T47D (cell line): Measurements from ENCODE around the gene ROBO3.

Experiments used
- DNase-seq, 2 experiments: peaks; one replicate each; pipeline versions ENCODE4 v3.0.0 to v3.0.0-alpha.2; 2011 to 2012; ENCODE audit warnings: low read depth in 1 of 2, low spot score in 1 of 2
- JUND ChIP-seq: IDR thresholded peaks from 2 replicates; pipeline ENCODE4 v1.6.1; 2012; ENCODE audit warnings: low read depth
- in situ Hi-C: cut with HindIII; loops from 2 replicates; pipeline ENCODE4 v1.10.0; 2016; ENCODE audit warnings: low sequenced_read_pairs, low pct_unique_long_range_greater_than_20kb

Gene ROBO3

DNA sequence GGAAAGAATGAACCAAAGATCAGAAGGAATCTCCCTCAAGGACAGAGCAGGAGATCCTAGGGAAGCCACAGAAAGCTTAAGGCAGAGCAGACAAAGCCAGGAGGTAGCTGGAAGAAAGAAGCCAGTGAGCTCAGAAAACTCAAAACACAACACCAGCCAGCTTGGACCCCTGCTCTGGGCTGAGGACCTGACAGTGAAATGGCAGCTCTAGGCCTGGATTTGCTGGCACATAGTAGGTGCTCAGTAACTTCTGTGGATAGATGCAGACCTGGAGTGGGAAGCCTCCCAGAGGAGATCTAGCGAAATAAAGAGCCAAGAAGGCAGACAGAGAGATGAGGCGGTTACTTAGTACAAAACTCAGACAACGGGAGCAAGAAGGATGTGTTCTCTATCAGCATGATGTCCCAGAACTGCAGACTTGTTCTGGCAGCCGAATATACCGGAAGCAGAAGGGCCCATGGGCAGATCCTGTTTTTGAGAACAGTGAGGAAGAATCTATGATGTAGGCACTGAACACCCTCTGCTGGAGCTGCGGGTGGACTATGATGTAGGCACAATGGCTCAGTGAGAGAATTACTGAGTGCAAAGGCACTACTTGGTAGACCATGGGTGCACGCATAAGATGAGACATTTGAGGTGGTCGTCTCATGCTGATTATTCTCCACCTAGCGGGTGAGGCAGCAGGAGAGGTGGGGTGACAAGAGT, 27.7 kb downstream of the ROBO3 start:
- DNase-seq, result no peak
- TF ChIP-seq JUND, result no peak
- in situ Hi-C loops, result no loop called here

DNA sequence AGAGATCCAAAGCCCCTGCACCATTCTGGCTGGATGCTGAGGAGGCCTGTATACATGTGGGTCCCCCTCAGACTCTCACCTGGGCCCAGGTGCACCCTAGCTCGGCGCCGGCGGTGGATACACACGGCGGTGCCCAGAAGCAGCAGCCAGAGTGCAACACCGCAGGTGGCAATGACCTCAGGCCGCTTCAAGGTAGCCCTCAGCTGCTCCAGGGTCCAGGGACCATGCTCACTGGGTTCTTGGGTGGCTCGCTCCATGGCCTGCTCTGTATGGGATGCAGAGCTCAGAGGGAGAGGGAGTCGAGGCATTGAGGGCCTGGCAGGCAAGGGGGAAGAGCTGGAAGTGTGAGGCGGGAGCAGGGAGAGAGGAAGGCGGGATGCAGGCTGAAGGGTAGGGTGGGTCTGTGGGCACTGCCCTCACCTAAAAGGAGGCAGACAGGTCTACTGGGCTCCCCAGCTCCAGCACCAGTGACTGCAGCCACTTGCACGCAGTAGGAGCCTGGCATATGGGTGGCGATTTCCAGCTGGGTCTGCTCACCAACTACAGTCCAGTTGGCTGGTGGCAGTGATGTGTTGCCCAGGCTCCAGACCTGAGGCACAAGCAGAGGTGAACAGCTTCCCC, 28.7 kb downstream of the ROBO3 start:
- in situ Hi-C loops, result no loop called here
- TF ChIP-seq JUND, result no peak
- DNase-seq, result no peak

DNA sequence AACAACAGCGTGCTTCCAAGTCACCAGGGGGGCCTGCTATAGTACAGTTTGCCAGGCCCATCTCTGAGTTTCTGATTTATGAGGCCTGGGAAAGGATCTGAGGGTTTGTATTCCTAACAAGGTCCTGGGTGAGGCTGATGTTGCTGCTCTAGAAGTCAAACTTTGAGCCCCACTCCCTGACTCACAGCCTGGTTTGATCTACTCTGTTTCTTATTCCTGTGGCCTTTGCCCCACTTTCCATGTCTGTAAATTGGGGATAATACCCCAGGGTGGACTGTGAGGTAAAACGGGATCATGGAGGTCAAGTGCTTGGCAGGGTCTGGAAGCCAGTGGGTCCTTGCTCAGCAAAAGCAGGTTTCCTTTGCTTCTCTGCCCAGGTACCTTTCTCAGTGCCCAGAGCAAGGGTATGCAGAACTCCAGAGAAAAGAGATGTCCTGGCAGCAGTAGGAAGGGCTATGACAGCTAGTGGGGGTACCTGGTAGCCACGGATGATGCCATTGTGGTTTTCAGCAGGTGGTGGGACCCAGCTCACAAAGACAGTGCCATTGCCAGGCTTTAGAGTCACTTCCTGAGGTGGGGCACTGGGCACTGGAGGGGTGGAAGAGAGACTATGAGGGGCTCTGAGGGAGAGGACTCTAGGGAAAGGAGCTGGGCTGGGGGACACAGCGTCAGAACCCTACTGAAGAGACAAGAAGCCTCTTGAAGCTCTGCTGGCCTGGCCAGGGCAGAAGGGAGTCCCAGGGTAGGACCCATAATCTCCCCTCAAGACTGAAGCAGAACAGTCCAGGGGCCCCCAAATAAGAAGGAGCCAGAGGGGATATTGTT, 29.6 kb downstream of the ROBO3 start:
- no peak for TF ChIP-seq JUND
- in situ Hi-C loops, result no loop called here
- DNase-seq, result no peak

DNA sequence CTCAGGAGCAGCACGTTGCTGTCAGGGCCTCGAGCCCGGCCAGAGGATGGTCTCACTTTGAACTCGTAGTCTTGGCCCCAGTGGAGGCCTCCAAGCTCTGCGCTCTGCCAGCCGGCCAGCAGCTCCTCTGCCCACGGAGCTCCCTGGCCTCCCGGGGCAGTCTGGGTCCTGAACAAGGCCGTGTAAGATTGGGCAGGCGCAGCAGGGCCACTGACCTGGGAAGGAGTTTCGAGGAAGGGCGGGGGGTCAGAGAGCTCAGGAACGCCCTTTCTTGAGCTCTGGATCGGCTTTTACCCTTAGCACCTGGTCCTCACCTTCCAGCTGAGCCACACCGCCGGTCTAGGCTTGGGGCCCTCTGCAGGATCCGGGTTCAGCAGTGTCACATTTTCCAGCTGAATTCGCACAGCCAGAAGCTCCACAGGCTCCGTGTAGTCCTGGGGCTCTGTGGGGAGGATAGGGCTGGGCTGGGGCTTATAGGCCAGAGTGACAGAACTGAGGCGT, 30.3 kb downstream of the ROBO3 start:
- no peak for DNase-seq
- in situ Hi-C loops, result no loop called here
- no peak for TF ChIP-seq JUND

DNA sequence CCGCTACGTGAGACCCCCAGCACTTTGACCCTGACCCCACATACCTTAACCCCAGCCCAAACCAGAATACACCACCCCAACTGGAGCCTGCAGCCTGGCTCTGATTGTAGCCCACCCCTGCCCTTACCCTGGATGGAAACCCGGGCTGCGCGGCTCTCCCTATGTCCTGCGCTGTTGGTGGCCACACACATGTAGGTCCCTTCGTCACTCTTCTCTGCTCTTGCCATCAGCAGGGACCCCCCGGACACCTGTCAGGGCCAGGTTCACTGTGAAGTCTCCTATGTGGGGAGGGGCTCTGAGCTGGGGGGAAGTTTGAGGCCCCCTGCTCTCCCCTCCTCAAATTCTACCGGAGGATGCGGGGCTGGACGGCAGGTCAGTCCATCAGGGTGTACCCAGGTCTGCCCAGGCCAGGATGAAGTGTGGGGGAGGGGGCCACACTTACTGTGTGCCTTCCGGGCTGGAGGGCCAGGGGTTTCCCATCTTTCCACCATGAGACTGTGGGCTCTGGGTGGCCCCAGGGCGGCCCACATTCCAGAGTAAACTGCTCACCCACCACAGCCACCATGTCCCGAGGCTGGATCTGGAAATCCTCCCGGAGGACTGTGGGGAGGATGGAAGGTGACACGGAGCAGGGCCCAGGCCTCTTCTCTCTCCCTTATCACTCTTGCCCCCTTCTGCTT, 31.0 kb downstream of the ROBO3 start:
- in situ Hi-C loops, result no loop called here
- TF ChIP-seq JUND, result no peak
- DNase-seq, result no peak

DNA sequence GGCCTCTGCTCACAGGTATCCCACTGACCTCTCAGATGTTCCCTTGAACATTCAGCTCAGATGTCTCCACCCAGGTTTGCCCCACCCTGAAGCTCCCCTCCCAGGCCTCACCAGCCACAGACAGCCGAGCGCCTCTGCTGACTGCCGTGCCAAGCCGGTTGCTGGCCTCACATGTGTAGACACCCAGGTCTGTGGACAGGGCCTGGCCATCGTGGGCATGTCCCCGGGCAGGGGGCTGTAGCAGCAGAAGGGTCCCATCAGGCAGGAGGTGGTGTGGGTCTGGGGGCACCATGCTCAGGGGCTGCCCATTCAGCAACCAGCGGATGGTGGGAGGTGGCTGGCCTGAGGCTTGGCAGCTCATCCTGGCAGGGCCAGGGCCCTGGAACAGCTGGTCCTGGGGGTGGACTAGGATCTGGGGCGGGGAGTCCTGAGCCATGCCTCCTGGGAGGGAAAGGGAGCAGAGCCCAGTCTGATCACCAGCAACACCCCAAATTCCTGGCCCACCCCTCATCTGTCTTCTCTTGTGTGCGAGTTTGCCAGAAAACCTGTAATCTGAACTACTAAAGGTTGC, 31.7 kb downstream of the ROBO3 start:
- in situ Hi-C loops, result no loop called here
- DNase-seq, result no peak
- TF ChIP-seq JUND, result no peak

DNA sequence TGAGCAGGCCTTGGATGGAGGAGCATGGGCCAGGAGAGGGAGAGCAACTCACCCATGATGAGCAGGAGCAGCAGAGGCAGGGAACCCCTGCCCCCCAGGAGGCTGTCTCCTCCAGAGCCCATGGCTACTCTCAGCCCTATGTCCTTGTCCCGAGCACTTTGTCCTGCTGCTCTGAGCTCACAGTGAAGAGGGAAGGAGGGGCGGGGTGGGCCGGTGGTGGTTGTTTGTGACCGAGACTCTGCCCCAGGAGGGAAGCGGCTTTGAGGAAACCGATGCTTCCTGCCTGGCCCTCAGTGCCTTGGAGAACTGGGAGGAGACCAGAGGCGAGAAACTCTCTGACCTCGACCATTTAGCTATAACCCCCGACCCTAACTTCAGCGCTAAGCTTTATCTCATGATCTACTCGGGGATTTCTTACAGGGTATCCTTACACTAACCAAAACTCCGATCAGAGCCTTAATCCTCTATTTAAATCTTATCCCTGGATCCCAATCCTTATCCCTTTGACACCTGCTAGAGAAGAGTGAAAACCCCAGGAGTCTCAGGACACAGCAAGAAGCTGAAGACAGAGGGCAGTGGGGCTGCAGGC, 32.5 kb downstream of the ROBO3 start, which contains the start of gene ROBO4:
TSS of gene ROBO4 (minus strand) at position 192 of the 589 bp plus-strand sequence. CDS start at position 122, 70 bp downstream.
- DNase-seq, result no peak
- in situ Hi-C loops, result no loop called here
- no peak for TF ChIP-seq JUND

DNA sequence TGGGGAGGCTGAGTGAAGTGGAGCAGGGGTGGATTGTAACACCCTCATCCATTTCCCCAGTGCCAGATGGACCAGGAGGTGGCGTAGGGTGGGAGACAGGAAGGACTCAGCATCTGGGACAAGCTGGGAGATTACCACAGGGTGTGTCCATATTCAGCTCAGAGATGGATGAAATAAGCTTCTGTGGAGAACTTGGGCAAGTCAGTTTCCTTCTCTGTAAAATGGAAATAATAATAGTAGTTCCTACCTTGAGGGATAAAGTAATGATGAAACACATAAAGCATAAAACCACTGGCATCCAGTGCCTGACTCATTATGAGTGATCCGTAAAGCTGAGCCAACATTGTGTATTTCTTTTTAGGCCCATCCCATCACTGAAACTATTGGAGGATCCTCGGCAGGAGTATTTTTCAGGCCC, 33.0 kb downstream of the ROBO3 start:
- no peak for DNase-seq
- in situ Hi-C loops, result no loop called here
- no peak for TF ChIP-seq JUND

DNA sequence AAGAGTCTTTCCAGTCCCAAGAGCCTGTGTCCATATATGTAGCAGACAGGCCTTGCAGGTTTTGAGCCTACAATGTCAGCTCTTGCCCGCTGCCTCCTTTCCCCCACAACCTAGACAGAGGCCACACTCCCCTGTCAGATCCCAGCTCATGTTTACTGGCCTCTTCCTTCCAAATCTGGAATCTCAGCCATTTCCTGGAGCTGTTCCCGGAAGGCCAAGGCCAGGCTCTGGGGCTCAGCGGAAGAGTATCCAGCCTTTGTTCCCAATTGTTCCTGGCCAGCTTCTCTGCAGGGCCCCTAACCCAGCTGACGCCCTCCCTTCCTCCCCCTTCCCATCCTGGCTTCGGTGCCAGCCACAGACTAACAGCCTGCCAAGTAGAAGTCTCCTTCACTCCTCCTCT, 33.5 kb downstream of the ROBO3 start:
- no peak for DNase-seq
- TF ChIP-seq JUND, result no peak

DNA sequence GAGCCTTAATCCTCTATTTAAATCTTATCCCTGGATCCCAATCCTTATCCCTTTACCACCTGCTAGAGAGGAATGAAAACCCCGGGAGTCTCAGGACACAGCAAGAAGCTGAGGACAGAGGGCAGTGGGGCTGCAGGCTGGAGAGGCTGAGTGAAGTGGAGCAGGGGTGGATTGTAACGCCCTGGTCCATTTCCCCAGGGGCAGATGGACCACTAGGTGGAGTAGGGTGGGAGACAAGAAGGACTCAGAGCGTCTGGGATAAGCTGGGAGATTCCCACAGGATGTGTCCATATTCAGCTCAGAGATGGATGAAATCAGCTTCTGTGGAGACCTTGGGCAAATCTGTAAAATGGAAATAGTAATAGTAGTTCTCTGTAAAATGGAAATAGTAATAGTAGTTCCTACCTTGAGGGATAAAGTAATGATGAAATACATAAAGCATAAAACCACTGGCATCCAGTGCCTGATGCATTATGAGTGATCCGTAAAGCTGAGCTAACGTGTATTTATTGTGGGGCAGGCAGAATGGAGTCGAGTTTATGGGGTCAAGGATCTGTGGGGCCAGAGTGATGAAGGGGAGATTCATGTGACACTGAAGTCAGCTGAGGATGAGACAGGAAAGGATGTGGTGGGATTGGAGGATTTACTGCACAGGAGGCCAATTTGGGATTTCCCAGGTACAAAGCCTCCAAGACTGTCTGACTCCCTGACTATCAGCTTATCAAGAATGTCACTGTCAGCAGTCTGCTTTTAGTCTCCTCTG, 34.3 kb downstream of the ROBO3 start:
- TF ChIP-seq JUND, result no peak
- in situ Hi-C loops, result no loop called here
- no peak for DNase-seq

More for the DNA sequence above, 33.5 kb downstream of the ROBO3 start:
- in situ Hi-C loops, result no loop called here

DNA sequence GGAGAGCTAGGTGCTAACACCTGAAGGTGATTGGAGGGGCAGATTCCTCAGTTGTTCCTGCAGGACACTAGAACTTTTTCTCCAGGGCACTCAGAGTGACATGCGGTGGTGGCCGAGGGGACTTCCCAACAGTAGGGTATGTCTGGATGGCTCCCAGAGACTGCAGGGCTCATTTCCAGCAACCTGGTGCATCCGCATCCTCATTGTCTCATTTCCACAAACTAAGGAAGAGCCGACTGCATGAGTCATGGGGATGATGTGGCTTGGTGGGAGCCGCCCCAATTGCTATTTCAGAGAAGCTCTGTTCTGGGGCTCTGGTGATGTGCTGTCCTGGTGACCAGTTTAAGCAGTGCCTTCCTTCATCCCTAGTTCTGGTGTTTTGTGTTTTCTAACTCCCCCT, 35.2 kb downstream of the ROBO3 start:
- TF ChIP-seq JUND, result no peak
- no peak for DNase-seq
- in situ Hi-C loops, result no loop called here
